ENCODE results near the gene KLHL7.

KLHL7 gene

GRCh38 chr7:23211589-23211988 lies 106.0 kb downstream of the KLHL7 start:
- H3K9ac ChIP-seq (ENCODE audit: low read depth, low read length, poor library complexity, severe bottlenecking) = no peak overlapping the region
- no peak overlapping the region for H3K4me2 ChIP-seq (ENCODE audit: low read depth, low read length, poor library complexity, severe bottlenecking)
- no peaks in the 10 kb centered on the region for H3F3A ChIP-seq (ENCODE audit: low read depth)
- no peaks in the 10 kb centered on the region for H3K4me1 ChIP-seq (ENCODE audit: insufficient read depth, low read length, poor library complexity, severe bottlenecking)
- no peaks in the 10 kb centered on the region for H3K79me2 ChIP-seq (ENCODE audit: insufficient read depth, low read length)
- H3K27me3 ChIP-seq (ENCODE audit: insufficient read depth, low read length, poor library complexity, severe bottlenecking) = no peaks in the 10 kb centered on the region
- no peaks in the 10 kb centered on the region for H3K9me3 ChIP-seq (ENCODE audit: insufficient read depth, low read depth, low read length)
- H2AFZ ChIP-seq (ENCODE audit: low read length) = no peak overlapping the region
- TF ChIP-seq EZH2phosphoT487 (IDR thresholded peaks at IDR 0.05; ENCODE audit: borderline replicate concordance) (no peak), CTCF (conservative IDR thresholded peaks at IDR 0.05; ENCODE audit: low read length) (no peak)
- H3K36me3 ChIP-seq (ENCODE audit: insufficient read depth, low read length) = no peaks in the 10 kb centered on the region
- H4K20me1 ChIP-seq (ENCODE audit: insufficient read depth, low read length, poor library complexity, severe bottlenecking) = no peaks in the 10 kb centered on the region
- no peaks in the 10 kb centered on the region for H3K9me2 ChIP-seq (replicated peaks; ENCODE audit: low read depth, low read length)
- no peak overlapping the region for H3K4me3 ChIP-seq (ENCODE audit: low read length, poor library complexity, severe bottlenecking)

- no peaks in the 10 kb centered on the region for H4K20me1 ChIP-seq (ENCODE audit: insufficient read depth, low read length, poor library complexity, severe bottlenecking)
- H3K27me3 ChIP-seq (ENCODE audit: insufficient read depth, low read length, poor library complexity, severe bottlenecking) = no peaks in the 10 kb centered on the region
- no peak for TF ChIP-seq CTCF (conservative IDR thresholded peaks at IDR 0.05; ENCODE audit: low read length)
- TF ChIP-seq EZH2phosphoT487 (IDR thresholded peaks at IDR 0.05; ENCODE audit: borderline replicate concordance) = no peak
- H3K4me2 ChIP-seq (ENCODE audit: low read depth, low read length, poor library complexity, severe bottlenecking) = no peak overlapping the region
- no peak overlapping the region for H3K4me3 ChIP-seq (ENCODE audit: low read length, poor library complexity, severe bottlenecking)
- no peak overlapping the region for H2AFZ ChIP-seq (ENCODE audit: low read length)
- H3K36me3 ChIP-seq (ENCODE audit: insufficient read depth, low read length) = no peaks in the 10 kb centered on the region
- no peaks in the 10 kb centered on the region for H3K9me3 ChIP-seq (ENCODE audit: insufficient read depth, low read depth, low read length)
- H3K79me2 ChIP-seq (ENCODE audit: insufficient read depth, low read length) = no peaks in the 10 kb centered on the region
- no peaks in the 10 kb centered on the region for H3F3A ChIP-seq (ENCODE audit: low read depth)
- H3K4me1 ChIP-seq (ENCODE audit: insufficient read depth, low read length, poor library complexity, severe bottlenecking) = no peaks in the 10 kb centered on the region
- no peaks in the 10 kb centered on the region for H3K9me2 ChIP-seq (replicated peaks; ENCODE audit: low read depth, low read length)
- H3K9ac ChIP-seq (ENCODE audit: low read depth, low read length, poor library complexity, severe bottlenecking) = no peak overlapping the region
Observed at GRCh38 chr7:23212395-23212794, 106.8 kb downstream of the KLHL7 start.

- Histone ChIP-seq H3K9me3 (ENCODE audit: insufficient read depth, low read depth, low read length) (no peaks in the 10 kb centered on the region), H3K27me3 (ENCODE audit: insufficient read depth, low read length, poor library complexity, severe bottlenecking) (no peaks in the 10 kb centered on the region), H3K9ac (ENCODE audit: low read depth, low read length, poor library complexity, severe bottlenecking) (no peak overlapping the region), H3K79me2 (ENCODE audit: insufficient read depth, low read length) (no peaks in the 10 kb centered on the region), H3F3A (ENCODE audit: low read depth) (no peaks in the 10 kb centered on the region), H3K4me3 (ENCODE audit: low read length, poor library complexity, severe bottlenecking) (no peak overlapping the region), H3K36me3 (ENCODE audit: insufficient read depth, low read length) (no peaks in the 10 kb centered on the region), H3K4me2 (ENCODE audit: low read depth, low read length, poor library complexity, severe bottlenecking) (no peak overlapping the region), H3K9me2 (replicated peaks; ENCODE audit: low read depth, low read length) (no peaks in the 10 kb centered on the region), H2AFZ (ENCODE audit: low read length) (no peak overlapping the region), H3K4me1 (ENCODE audit: insufficient read depth, low read length, poor library complexity, severe bottlenecking) (no peaks in the 10 kb centered on the region), H4K20me1 (ENCODE audit: insufficient read depth, low read length, poor library complexity, severe bottlenecking) (no peaks in the 10 kb centered on the region)
- TF ChIP-seq CTCF (conservative IDR thresholded peaks at IDR 0.05; ENCODE audit: low read length) = no peak
- TF ChIP-seq EZH2phosphoT487 (IDR thresholded peaks at IDR 0.05; ENCODE audit: borderline replicate concordance) = no peak
Observed at GRCh38 chr7:23212841-23213240, 107.3 kb downstream of the KLHL7 start.

Data from Loucy (cell line).